Astrocyte (in vitro differentiated cells and primary cell): Measurements from ENCODE around the gene NKIRAS2. TPM values are rescaled to one million over a fixed set of nuclear protein-coding genes. Genes with fewer than 3 reads are reported as not detected.

ENCODE experiments used
- DNase-seq: peaks from one replicate; pipeline ENCODE4 v3.0.0-alpha.2; 2010; ENCODE audit warnings: low read depth
- FAIRE-seq: peaks from 2 replicates; lab custom pipeline; 2011; peaks lifted over from hg19 to GRCh38; lab: Jason Lieb, UNC
- H2AFZ ChIP-seq: 2 replicates; pipeline ENCODE4 v1.6.0; 2012; ENCODE audit warnings: low read depth, low read length, inconsistent platforms
- H3K27ac ChIP-seq: 2 replicates; pipeline ENCODE4 v1.5.1; 2011; ENCODE audit warnings: low read depth, low read length, inconsistent platforms
- H3K27me3 ChIP-seq: 2 replicates; pipeline ENCODE4 v1.6.0; 2011; ENCODE audit warnings: low read length, inconsistent platforms; ENCODE audit not compliant: insufficient read depth
- H3K36me3 ChIP-seq: 2 replicates; pipeline ENCODE4 v1.5.1; 2011; ENCODE audit warnings: low read length, inconsistent platforms; ENCODE audit not compliant: insufficient read depth
- H3K4me1 ChIP-seq: 2 replicates; pipeline ENCODE4 v1.5.1; 2011; ENCODE audit warnings: low read length, inconsistent platforms; ENCODE audit not compliant: insufficient read depth
- H3K4me2 ChIP-seq: 2 replicates; pipeline ENCODE4 v1.6.0; 2012; ENCODE audit warnings: low read length, inconsistent platforms
- H3K4me3 ChIP-seq: 2 replicates; pipeline ENCODE4 v1.5.1; 2011; ENCODE audit warnings: low read depth, mild to moderate bottlenecking, low read length, inconsistent platforms; ENCODE audit not compliant: insufficient read depth
- H3K79me2 ChIP-seq: 2 replicates; pipeline ENCODE4 v1.6.0; 2012; ENCODE audit warnings: mild to moderate bottlenecking, low read length, inconsistent platforms; ENCODE audit not compliant: insufficient read depth
- H3K9ac ChIP-seq: 2 replicates; pipeline ENCODE4 v1.6.0; 2012; ENCODE audit warnings: mild to moderate bottlenecking, low read length, inconsistent platforms
- H3K9me3 ChIP-seq: 2 replicates; pipeline ENCODE4 v1.5.1; 2012; ENCODE audit warnings: low read depth, mild to moderate bottlenecking, low read length, inconsistent platforms; ENCODE audit not compliant: insufficient read depth
- H4K20me1 ChIP-seq: 2 replicates; pipeline ENCODE4 v1.6.0; 2012; ENCODE audit warnings: low read length, inconsistent platforms; ENCODE audit not compliant: insufficient read depth
- H3K27ac Mint-ChIP-seq: one replicate; pipeline ENCODE4 v1.8.0; 2021; ENCODE audit warnings: mild to moderate bottlenecking, mixed read lengths; ENCODE audit not compliant: unreplicated experiment
- H3K27me3 Mint-ChIP-seq: one replicate; pipeline ENCODE4 v1.8.0; 2021; ENCODE audit warnings: low read depth, mixed read lengths; ENCODE audit not compliant: unreplicated experiment
- H3K36me3 Mint-ChIP-seq: one replicate; pipeline ENCODE4 v1.8.0; 2021; ENCODE audit warnings: low read depth, mixed read lengths; ENCODE audit not compliant: unreplicated experiment
- H3K4me1 Mint-ChIP-seq: one replicate; pipeline ENCODE4 v1.8.0; 2021; ENCODE audit warnings: low read depth, mixed read lengths; ENCODE audit not compliant: unreplicated experiment
- H3K4me3 Mint-ChIP-seq: one replicate; pipeline ENCODE4 v1.8.0; 2021; ENCODE audit warnings: mild to moderate bottlenecking, moderate library complexity, mixed read lengths; ENCODE audit not compliant: unreplicated experiment
- H3K9me3 Mint-ChIP-seq: one replicate; pipeline ENCODE4 v1.8.0; 2021; ENCODE audit warnings: mild to moderate bottlenecking, mixed read lengths; ENCODE audit not compliant: unreplicated experiment
- EZH2 ChIP-seq: IDR thresholded peaks from 2 replicates; pipeline ENCODE4 v1.6.1; 2012; ENCODE audit warnings: mild to moderate bottlenecking, low read length, inconsistent platforms; ENCODE audit not compliant: insufficient read depth
- total RNA-seq: library from RNA; stranded (reverse); gene quantifications from 2 replicates; pipeline ENCODE4 v1.2.1, GENCODE V29; 2021
- TF ChIP-seq, protein P1 (sequence below): IDR thresholded peaks from 2 replicates; pipeline ENCODE4 v1.5.1; 2011; ENCODE audit warnings: low read depth, mild to moderate bottlenecking, inconsistent platforms, low read length, moderate library complexity; ENCODE audit not compliant: insufficient read depth

Gene NKIRAS2
- total RNA-seq, 1 donor from 2014 or later, result 60.5 TPM

DNA sequence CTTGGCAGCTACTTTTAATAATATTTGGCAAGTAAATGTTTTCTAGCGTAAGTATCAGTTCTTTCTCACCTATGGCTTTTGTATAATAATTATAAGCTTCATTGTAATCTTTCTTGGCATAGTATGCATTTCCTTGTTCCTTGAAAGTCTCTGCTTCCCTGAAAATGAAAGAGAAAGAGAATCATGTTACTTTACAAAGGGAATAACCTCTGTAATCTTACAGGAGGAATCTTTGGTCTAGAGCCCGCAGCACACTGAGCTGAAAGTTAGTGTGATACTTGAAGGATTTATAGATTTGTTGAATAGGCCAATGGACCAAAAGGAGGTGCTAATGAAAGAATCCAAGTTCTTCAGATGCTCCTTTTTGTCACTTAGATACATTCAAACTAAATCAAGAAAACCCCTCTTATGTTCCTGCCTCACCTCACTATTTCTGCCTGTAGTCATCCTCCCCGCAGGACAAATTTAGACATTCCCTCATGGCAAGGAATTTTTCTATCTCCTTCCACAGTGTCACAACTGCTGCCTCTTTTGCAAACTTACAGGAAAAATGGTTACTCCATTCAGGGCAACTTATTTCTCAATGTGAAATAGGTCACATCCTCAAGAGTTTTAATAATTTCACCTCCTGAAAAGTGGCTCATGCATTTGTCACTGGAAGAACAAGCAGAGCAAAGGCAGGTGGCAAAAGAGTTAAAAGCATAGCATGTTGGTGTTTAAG lies 19.3 kb upstream of the NKIRAS2 start:
- H3K4me3 ChIP-seq, result no peak overlapping the region
- peaks cover 73% of the 10 kb centered on the region for H4K20me1 ChIP-seq
- no peak overlapping the region for H3K9ac ChIP-seq
- no peak overlapping the region for H3K4me2 ChIP-seq
- Mint-ChIP-seq H3K36me3 (peaks cover 10% of the 10 kb centered on the region), H3K4me3 (no peak overlapping the region), H3K9me3 (no peaks in the 10 kb centered on the region), H3K27me3 (no peaks in the 10 kb centered on the region), H3K27ac (no peak overlapping the region), H3K4me1 (peaks cover 40% of the 10 kb centered on the region)
- no peak for FAIRE-seq
- no peak overlapping the region for H3K27ac ChIP-seq
- TF ChIP-seq EZH2, result no peak
- H3K27me3 ChIP-seq, result no peaks in the 10 kb centered on the region
- peaks cover 53% of the 10 kb centered on the region for H3K79me2 ChIP-seq
- H3K9me3 ChIP-seq, result no peaks in the 10 kb centered on the region
- peaks cover 26% of the 10 kb centered on the region for H3K36me3 ChIP-seq
- DNase-seq, result no peak
- H2AFZ ChIP-seq, result no peak overlapping the region
- peaks cover 32% of the 10 kb centered on the region for H3K4me1 ChIP-seq

DNA sequence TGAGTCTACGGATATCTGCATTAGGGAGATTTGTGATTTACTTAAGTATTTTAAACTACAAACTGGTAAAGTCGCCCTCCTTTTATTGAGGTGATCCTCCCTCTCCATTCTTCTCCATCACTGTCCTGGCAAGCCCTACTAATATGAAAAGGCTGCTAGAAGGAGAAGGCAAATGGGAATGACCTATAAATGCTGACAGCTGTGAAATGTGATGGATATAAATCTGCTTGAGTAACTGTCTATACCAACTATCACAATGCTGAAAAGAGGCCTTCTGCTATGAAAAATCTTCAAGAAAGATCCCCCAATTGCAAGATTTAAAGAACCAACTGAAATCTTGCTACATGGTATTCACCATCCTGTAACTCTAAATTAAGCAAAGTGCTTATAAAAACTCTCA lies 18.2 kb upstream of the NKIRAS2 start:
- no peaks in the 10 kb centered on the region for H3K27me3 Mint-ChIP-seq
- H3K9me3 Mint-ChIP-seq, result no peaks in the 10 kb centered on the region

GRCh38 chr17:42002175-42002791 lies 17.6 kb upstream of the NKIRAS2 start:
- DNase-seq, result no peak
- Histone ChIP-seq H3K27me3 (no peaks in the 10 kb centered on the region), H3K79me2 (peaks cover 70% of the 10 kb centered on the region), H3K4me3 (no peak overlapping the region), H3K36me3 (peaks cover 16% of the 10 kb centered on the region), H3K4me1 (peaks cover 20% of the 10 kb centered on the region), H3K9ac (no peak overlapping the region), H2AFZ (no peak overlapping the region), H3K9me3 (no peaks in the 10 kb centered on the region), H4K20me1 (peaks cover 61% of the 10 kb centered on the region), H3K27ac (peak overlapping the region; percentile 20), H3K4me2 (peak overlapping the region; percentile 59)
- peaks cover 34% of the 10 kb centered on the region for H3K4me1 Mint-ChIP-seq
- no peak for FAIRE-seq
- H3K27me3 Mint-ChIP-seq, result no peaks in the 10 kb centered on the region
- TF ChIP-seq EZH2, result no peak
- TF ChIP-seq, protein P1, sequence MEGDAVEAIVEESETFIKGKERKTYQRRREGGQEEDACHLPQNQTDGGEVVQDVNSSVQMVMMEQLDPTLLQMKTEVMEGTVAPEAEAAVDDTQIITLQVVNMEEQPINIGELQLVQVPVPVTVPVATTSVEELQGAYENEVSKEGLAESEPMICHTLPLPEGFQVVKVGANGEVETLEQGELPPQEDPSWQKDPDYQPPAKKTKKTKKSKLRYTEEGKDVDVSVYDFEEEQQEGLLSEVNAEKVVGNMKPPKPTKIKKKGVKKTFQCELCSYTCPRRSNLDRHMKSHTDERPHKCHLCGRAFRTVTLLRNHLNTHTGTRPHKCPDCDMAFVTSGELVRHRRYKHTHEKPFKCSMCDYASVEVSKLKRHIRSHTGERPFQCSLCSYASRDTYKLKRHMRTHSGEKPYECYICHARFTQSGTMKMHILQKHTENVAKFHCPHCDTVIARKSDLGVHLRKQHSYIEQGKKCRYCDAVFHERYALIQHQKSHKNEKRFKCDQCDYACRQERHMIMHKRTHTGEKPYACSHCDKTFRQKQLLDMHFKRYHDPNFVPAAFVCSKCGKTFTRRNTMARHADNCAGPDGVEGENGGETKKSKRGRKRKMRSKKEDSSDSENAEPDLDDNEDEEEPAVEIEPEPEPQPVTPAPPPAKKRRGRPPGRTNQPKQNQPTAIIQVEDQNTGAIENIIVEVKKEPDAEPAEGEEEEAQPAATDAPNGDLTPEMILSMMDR, result no peak
- peaks cover 10% of the 10 kb centered on the region for H3K36me3 Mint-ChIP-seq
- H3K9me3 Mint-ChIP-seq, result no peaks in the 10 kb centered on the region
- no peak overlapping the region for H3K27ac Mint-ChIP-seq
- no peak overlapping the region for H3K4me3 Mint-ChIP-seq

More for the DNA sequence above, 18.2 kb upstream of the NKIRAS2 start:
- Histone ChIP-seq H3K79me2 (peaks cover 65% of the 10 kb centered on the region), H3K4me3 (no peak overlapping the region), H3K9ac (no peak overlapping the region), H3K9me3 (no peaks in the 10 kb centered on the region), H4K20me1 (peaks cover 62% of the 10 kb centered on the region), H3K36me3 (peaks cover 18% of the 10 kb centered on the region), H3K4me1 (peaks cover 24% of the 10 kb centered on the region), H3K27me3 (no peaks in the 10 kb centered on the region), H3K27ac (no peak overlapping the region), H2AFZ (no peak overlapping the region), H3K4me2 (no peak overlapping the region)
- Mint-ChIP-seq H3K27ac (no peak overlapping the region), H3K4me1 (peaks cover 34% of the 10 kb centered on the region), H3K4me3 (no peak overlapping the region), H3K36me3 (peaks cover 10% of the 10 kb centered on the region)
- DNase-seq (no peak), FAIRE-seq (no peak)
- TF ChIP-seq, protein P1, result no peak
- TF ChIP-seq EZH2, result no peak
